NCI-H1694 (cell line): ENCODE data around the gene ASCL4.

Experiments
- DNase-seq: peaks from one replicate; lab custom pipeline; 2025; lab: John Stamatoyannopoulos, UW

The ASCL4 gene

GRCh38 chr12:107778383-107779025 lies 4.0 kb downstream of the ASCL4 start:
- DNase-seq: no peak

DNA sequence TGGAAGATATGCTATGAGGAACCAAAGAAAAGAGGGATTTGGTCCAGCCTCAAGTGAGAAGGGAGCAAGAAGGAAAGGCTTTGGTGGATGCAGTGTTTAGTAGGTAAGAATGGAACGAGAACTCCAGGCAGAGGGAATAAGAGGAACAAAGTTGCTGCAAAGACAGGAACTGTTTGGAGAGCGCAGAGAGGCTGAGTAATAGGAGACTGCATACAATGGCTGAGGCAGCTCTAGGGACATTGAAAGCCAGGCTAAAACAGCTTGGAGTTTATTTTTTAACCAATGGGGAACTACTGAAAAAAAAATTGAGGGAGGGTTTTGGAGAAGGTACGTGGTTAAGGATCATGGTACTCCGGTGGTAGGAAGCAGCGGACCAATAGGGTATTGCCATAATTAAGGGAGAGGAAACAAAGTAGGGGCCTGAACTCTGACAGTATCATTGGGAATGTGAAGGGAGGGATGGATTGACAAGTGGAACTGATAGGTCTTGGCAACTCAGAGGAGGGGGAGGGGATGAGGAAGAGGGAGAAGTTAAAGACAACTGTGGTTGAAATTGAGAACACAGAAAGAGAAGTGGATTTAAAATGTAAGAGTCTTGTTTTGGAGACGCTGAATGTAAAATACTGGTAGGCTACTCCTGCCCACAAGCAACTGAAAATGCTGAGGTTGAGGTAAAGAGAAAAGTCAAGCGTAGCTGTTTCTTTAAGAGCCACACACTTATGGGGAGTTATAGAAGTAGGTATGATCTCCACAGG lies 4.8 kb downstream of the ASCL4 start:
- no peak for DNase-seq

DNA sequence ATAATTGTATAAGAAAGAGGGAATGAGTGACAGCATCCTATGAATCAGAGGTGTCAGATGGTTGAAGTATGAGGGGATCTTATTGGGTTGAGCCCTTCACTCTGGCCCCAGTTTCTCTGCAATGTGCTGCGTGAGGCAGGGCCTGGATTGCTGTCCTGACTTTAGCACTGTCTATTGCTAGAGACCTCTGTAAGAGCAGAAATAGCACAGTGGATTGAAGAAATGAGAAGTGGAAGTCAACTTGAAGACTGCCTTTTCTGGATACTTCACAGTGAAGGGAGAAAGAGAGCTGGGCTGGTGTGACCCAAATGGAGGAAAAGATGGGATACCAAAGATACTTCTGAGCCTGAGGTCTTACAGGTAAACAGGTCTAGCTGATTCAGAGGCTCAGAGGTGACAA lies 5.8 kb downstream of the ASCL4 start:
- no peak for DNase-seq

GRCh38 chr12:107782067-107782466 lies 7.6 kb downstream of the ASCL4 start:
- no peak for DNase-seq

- DNase-seq: no peak
These were observed 9.2 kb downstream of the ASCL4 start for GRCh38 chr12:107783406-107784376.

DNA sequence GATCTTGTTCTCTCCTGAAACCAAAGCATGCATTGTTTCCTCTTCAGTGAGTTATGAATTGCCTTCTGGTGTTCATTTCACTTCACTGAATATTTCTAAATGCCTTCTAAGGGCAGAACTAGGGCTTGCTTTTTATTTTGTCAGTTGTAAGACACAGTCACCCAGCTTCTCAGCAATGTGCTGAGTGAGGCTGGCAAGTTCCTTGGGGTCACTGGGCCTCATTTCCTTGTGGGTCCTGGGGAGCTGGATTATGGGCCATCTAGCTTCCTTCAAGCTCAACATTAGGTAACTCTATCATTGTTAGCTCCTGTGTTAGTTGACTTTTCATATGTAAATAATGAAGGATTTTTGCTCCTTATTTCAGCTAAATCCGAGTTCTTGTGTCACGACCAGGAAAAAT lies 13.8 kb downstream of the ASCL4 start:
- DNase-seq: no peak

- no peak for DNase-seq
These were observed 14.4 kb downstream of the ASCL4 start for GRCh38 chr12:107788690-107789458.

DNA sequence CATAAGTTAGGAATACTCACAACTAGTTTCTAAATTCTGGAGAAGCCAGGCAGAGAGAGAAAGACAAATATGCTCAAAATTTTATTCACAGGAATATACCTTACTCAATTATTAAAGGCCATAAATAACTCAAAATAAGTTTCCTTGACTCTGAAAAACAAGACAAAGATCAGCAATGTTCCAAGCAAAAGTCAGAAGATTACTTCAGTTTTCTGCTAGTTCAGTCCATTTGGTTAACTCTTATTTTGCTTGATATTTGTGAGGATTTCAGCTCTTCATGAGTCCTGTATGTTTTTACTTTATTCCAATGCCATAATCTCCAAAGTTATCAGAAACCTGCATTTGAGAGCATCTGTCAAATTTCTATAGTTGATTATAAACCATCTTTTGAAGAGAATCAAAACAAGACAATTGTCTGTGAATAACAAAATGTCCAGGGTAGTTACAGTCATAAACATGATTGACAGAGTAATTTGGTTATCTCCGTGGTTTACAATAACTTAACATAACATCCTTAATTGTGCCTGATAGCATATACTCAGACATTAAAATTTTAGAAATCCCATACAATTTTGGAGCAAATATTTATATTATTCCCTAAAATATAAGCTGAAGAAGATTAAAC lies 17.1 kb downstream of the ASCL4 start:
- DNase-seq: no peak

DNA sequence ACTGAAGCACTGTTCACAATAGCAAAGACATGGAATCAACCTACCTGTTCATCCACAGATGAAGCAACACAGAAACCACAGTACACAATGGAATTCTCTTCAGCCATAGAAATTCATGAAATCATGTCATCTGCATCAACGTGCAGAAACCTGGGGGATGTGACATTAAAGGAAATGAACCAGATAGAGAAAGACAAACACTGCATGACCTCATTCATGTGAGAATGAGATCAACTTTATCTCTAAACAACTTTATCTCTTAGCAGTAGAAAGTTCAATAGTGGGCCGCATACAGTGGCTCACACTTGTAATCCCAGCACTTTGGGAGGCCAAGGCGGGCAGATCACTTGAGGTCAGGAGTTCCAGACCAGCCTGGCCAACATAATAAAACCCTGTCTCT lies 19.9 kb downstream of the ASCL4 start:
- DNase-seq: no peak

GRCh38 chr12:107798580-107798979 lies 24.1 kb downstream of the ASCL4 start:
- no peak for DNase-seq

GRCh38 chr12:107801150-107801549 lies 26.6 kb downstream of the ASCL4 start:
- DNase-seq: no peak

DNA sequence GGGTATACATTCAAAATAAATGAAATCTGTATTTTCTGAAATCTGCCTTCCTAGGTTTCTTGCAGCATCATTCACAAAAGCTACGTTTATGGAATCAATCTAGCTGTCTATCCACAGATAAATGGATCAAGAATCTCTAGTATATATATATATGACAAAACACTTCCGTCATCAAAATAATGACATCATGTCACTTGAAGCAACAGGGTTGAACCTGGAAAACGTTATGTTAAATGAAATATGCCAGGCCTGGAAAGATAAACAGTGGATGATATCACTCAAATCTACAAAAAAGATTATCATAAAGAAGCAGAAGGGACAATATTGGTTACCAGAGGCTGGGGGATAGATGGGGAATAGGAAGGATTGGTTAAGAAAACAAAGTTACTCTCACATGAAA lies 28.6 kb downstream of the ASCL4 start:
- DNase-seq: no peak

GRCh38 chr12:107805488-107806180 lies 31.1 kb downstream of the ASCL4 start:
- DNase-seq: no peak

GRCh38 chr12:107807471-107808150 lies 33.1 kb downstream of the ASCL4 start:
- no peak for DNase-seq

DNA sequence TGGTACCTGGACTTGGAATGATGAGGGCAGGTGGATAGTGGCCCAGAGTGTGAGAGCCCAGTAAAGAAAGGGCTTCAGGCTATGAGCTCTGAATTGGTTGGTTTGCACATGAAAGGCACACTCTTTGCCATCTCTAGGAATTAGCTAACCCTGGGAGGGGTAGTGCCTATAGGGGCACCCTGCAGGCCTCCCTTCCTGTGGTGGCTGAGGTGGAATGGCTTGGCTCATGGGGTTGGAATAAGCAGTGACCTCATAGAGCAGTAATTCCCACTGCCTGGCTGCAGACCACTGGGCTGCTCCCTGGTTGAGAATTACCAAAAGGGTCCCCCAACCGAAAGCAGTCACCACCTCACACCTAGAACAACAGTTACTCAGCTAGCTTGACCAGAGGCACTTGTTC lies 42.7 kb downstream of the ASCL4 start:
- no peak for DNase-seq

DNA sequence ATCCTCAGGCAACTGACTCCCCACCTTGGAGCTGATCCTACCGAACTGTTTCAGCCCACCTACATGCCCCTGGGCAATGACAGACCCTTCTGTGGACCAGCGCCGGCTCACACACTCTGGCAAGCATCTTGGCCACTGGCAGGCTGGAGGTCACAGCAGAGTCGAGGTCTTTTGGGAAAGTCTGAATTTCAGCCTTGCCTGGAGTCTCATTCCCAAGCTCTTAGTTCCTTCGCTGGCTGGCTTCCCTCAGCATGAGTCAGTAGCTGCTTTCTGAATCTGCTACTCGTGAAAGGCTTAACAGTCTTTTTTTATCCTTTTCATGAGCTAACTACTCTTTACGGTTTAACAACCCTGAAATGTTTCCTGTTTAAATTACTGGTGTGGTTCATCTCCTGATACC lies 44.5 kb downstream of the ASCL4 start:
- DNase-seq: no peak

DNA sequence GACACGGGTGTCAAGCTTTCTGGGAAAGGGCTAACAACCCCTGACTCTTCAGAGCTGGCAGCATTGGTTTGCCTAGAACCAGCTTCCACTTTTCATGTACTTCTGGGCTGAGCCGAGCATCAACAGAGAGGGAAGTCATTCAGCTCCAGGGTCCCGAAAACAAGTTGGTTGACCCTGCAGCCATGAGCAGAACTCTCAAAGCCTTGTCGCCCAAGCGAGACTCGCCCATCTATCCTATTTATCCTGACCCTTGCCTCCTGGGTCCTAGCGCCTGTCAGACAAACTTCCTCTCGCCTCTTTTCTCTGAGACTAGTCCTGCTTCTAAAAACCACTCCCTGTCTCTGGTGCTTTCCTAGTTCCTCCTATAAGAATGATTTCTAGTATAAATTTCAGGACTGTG lies 47.9 kb downstream of the ASCL4 start:
- DNase-seq: no peak
